Activated CD4-positive, alpha-beta T cell treated with anti-CD3 and anti-CD28 coated beads for 4 hours (primary cell): Measurements from ENCODE around the gene ALDH8A1.
"Not testable (repeated sequence)": the region's sequence is repeated elsewhere in the genome, so short reads cannot be mapped to it uniquely, and the experiment has no call there.

ENCODE experiments used
- DNase-seq, 2 donors: peaks; one replicate each; pipeline ENCODE4 v3.0.0-alpha.2; 2020

ALDH8A1 gene

GRCh38 chr6:134909701-134910592, 40.0 kb downstream of the ALDH8A1 start:
- no peak for DNase-seq

GRCh38 chr6:134908906-134909516, 40.9 kb downstream of the ALDH8A1 start:
- no peak for DNase-seq

GRCh38 chr6:134904731-134905130, 45.2 kb downstream of the ALDH8A1 start:
- not testable (repeated sequence) for DNase-seq

- no peak for DNase-seq
Observed at GRCh38 chr6:134903448-134903847, 46.5 kb downstream of the ALDH8A1 start.

GRCh38 chr6:134902936-134903335, 47.0 kb downstream of the ALDH8A1 start:
- no peak for DNase-seq

- no peak for DNase-seq
Observed at GRCh38 chr6:134902074-134902861, 47.6 kb downstream of the ALDH8A1 start.

GRCh38 chr6:134898575-134898974, 51.3 kb downstream of the ALDH8A1 start:
- DNase-seq: no peak

- DNase-seq: not testable (repeated sequence)
Observed at GRCh38 chr6:134898166-134898565, 51.7 kb downstream of the ALDH8A1 start.

GRCh38 chr6:134896910-134897309, 53.0 kb downstream of the ALDH8A1 start:
- no peak for DNase-seq

- no peak for DNase-seq
Observed at GRCh38 chr6:134894800-134895199, 55.1 kb downstream of the ALDH8A1 start.

- DNase-seq: no peak
Observed at GRCh38 chr6:134892362-134892761, 57.5 kb downstream of the ALDH8A1 start.

GRCh38 chr6:134891633-134892032, 58.3 kb downstream of the ALDH8A1 start:
- DNase-seq: no peak

GRCh38 chr6:134888316-134888715, 61.6 kb downstream of the ALDH8A1 start:
- DNase-seq: no peak

- no peak for DNase-seq
Observed at GRCh38 chr6:134884752-134885151, 65.1 kb downstream of the ALDH8A1 start.

GRCh38 chr6:134883314-134883713, 66.6 kb downstream of the ALDH8A1 start:
- no peak for DNase-seq

- peak; percentile 11 to 59 for DNase-seq
Observed at GRCh38 chr6:134882426-134883038, 67.4 kb downstream of the ALDH8A1 start.

GRCh38 chr6:134880487-134881190, 69.3 kb downstream of the ALDH8A1 start:
- DNase-seq: no peak

GRCh38 chr6:134878136-134878535, 71.8 kb downstream of the ALDH8A1 start:
- no peak for DNase-seq

- no peak for DNase-seq
Observed at GRCh38 chr6:134875367-134875766, 74.5 kb downstream of the ALDH8A1 start.

- peak; percentile 4 to 11 for DNase-seq
Observed at GRCh38 chr6:134873500-134874388, 76.2 kb downstream of the ALDH8A1 start.
